NK-92 treated with Interleukin-12 subunit alpha and Interleukin-12 subunit beta, amount 100 ng/mL, for 24 hours (cell line): ENCODE data around the gene ITIH1.

ENCODE experiments used
- DNase-seq: peaks from one replicate; lab custom pipeline; 2025; lab: John Stamatoyannopoulos, UW

ITIH1 gene

DNA sequence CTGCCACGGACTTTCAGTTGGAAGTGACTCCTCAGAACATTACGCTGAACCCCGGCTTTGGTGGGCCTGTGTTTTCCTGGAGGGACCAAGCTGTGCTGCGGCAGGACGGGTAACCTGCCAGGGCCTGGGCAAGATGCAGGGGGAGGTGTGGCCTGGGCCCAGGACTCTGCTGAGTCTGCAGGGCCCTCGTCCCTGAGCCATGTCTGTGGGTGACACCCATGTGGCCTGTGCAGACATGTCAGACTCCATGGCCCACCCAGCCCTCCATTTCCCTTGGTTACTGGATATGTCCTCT is 12.3 kb downstream of the ITIH1 start:
- DNase-seq, result no peak

GRCh38 chr3:52790337-52790736 is 12.9 kb downstream of the ITIH1 start:
- no peak for DNase-seq

DNA sequence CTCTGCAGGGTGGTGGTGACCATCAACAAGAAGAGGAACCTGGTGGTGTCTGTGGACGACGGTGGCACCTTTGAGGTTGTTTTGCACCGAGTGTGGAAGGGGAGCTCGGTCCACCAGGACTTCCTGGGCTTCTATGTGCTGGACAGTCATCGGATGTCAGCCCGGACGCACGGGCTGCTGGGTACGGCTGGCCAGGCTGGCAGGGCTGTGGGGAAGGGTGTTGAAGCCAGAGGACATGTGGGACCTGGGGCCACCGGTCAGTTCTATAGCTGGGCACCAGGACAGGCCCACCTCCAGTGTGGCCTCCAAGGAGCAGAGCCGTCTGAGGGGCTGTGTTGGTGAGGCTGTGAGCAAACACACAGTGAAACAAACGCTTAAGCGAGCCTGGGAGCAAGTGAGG is 13.3 kb downstream of the ITIH1 start:
- DNase-seq, result no peak

DNA sequence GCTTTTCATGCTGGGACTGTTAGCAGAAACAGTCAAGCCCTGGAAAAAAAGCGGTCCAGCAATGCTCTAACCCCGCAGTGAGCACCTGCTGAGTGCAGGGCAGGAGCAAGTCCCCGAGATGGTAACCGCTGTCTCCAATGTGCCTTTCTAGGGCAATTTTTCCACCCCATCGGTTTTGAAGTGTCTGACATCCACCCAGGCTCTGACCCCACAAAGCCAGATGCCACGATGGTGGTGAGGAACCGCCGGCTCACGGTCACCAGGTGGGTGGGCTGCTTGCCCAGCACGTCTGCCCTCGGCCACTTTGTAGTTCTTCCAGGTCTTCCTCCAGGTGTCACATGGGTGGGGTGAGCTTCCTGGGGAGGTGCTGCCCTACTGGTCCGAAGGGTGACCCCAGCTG is 14.0 kb downstream of the ITIH1 start:
- no peak for DNase-seq

GRCh38 chr3:52791928-52792327 is 14.5 kb downstream of the ITIH1 start:
- DNase-seq, result no peak

GRCh38 chr3:52792413-52792812 is 15.0 kb downstream of the ITIH1 start:
- DNase-seq, result no peak

- no peak for DNase-seq
Observed at GRCh38 chr3:52792961-52793695, 15.7 kb downstream of the ITIH1 start.

DNA sequence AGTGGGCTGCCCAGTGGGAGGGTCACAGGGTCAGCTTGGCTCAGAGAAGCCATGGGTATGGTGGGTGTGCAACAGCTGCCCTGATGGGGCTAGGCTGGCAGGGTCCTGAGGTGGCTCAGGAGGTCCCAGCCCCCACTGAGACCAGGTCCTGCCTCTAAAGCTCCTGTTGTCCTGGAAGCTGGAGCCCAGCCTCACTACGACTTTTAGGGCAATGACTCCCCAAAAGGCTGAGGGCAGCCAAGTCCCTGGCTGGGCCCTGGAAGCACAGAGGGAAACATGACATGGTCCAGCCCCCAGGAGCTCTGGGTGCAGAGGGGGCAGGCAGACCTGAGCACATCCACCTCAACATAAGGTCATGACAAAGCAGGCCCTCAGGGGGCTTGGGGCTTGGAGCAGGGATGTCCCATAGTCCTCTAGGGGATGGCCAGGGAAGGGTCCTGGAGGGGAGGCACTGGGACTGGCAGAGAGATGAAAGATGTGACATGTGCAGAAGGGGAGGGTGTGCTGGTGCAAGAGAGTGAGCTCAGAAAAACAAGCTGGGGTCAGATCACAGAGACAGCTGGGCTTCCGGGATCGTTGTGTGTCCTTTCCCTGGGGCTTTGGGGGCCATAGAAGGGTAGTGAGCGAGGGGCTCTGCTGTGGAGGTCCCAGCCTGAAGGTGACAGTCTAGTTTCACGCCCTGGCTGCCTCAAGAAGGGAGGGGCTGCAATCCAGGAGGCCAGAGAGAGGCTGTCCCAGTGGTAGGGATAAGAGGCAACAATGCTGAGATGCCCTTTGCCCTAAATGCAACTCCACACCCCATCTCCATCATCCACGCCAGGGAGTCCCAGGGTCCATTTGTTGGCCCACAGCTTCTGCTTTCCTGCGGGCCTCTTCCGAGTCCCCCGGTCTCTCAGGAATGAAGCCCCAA is 16.6 kb downstream of the ITIH1 start:
- no peak for DNase-seq

DNA sequence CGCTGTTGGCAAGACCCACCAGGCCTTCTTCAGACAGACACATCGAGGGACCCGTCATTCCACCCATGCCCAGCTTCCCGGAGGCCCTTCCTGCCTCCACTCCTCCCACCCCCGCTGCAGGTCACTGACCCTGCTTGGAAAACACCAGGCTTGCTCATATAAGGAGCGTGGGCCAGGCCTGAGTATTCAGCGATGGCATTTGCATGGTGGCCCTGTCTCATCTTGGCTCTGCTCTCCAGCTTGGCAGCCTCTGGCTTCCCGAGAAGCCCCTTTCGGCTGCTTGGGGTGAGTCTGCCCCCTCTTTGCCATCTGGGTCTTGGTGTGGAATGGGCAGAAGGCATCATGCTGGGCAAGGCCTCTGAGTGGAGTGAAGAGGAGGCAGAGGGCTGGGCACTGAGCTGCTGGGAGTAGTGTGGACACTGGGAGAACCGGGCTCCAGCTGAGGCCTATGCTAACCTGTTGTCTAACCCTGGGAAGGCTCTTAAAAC is 17.3 kb downstream of the ITIH1 start, which contains the start of gene ITIH3:
ITIH3 (plus strand) TSS at position 185 of the 488 bp plus-strand sequence; CDS start at position 193, 8 bp downstream.
- no peak for DNase-seq

DNA sequence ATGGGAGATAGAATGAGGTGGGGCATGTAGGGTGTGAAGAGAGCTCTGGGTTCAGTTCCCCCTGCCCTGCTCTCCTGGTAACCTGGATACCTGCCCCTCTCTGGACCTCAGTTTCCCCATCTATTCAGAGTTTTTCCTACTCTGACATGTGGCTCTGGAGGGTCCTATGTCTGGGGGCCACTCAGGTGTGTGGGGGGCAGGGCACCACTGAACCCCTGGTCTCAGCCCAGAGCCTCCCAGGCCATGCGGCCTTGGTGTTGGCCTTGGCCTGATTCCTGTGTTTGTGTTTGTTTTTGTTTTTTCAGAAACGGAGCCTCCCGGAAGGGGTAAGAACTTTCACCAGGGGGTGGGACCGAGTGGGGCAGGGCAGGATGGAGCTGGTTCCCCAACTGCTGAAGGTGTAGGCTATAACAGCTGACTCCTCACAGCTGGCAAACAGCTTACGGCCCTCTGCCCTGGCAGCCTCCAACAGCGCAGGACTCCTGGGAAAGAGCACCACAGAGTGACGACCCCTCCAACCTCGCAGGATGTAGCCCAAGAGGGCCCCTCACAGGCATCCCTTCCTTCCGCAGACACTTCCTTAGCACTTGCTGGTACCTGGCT is 18.0 kb downstream of the ITIH1 start:
- DNase-seq, result no peak

- DNase-seq, result no peak
Observed at GRCh38 chr3:52796411-52796810, 19.0 kb downstream of the ITIH1 start.

- DNase-seq, result no peak
Observed at GRCh38 chr3:52798376-52798977, 21.1 kb downstream of the ITIH1 start.

DNA sequence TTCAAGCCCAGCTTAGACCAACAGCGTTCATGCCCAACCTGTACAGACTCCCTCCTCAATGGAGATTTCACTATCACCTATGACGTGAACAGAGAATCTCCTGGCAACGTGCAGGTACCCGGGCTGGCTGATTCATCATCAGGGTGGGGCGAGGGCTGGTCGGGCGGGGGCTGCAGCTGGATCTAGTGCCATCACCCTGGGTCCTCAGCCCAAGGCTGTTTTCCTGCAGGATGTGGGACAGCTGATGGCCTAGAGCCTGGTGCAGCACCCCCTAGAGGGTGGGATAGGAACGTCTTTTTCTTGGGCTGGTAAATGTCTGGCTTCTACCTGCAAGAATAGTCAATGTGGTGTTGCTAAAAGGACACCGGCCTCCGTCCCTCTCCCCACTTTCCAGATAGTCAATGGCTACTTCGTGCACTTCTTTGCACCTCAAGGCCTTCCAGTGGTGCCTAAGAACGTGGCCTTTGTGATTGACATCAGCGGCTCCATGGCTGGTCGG is 21.6 kb downstream of the ITIH1 start:
- no peak for DNase-seq

DNA sequence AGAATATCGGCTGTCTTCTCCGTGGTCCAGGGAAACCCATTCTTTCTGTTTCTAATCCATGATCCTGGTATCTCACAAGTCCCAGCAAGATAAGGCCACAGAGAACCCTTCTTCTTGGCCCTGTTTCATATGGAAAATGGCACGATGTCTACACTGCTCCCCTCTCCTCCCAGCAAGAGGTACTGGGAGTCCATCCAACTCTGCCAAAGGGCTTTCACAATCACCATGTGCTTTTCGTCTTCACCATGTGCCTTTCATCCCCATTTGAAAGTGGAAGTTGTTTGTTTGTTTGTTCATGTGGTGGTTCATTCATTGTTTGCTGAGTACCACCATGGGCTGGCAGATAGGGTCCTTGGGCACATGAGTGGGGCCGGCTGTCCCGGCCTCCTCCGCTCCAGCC is 22.7 kb downstream of the ITIH1 start:
- no peak for DNase-seq

DNA sequence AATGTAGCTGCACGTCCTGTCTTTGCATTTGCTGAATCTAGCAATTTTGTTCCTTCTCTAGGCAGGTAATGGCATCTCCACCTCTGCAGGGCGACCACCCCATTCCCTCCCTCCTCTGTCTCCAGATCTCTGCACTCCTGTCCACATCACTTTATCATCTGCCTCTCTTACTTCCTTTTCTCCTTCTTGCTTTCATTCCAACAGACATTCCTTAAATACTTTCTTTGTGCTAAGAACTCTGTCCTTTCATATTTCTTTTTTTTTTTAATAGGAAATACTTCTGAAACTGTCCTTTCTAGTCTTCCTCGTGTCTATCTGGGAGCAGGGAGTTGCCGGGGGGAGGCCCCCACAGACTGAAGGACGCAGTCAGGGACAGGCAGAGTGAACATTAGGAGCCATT is 24.4 kb downstream of the ITIH1 start:
- DNase-seq, result no peak

GRCh38 chr3:52805270-52806039 is 28.1 kb downstream of the ITIH1 start:
- DNase-seq, result no peak

DNA sequence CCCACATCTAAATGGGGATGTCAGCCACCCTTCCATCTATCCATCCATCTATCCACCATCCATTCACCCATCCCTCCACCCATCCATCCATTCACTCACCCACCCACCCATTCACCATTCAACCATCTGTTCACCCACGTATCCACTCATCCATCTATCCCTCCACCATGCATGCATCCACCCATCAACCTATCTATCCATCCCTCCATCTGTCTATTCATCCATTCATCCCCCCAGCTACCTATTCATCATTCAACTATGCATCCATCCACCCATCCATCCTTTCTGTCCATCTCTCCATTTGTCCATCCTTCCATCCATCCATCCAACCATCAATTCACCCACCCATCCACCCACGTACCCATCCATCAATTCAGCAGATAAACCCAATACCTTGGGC is 31.8 kb downstream of the ITIH1 start:
- no peak for DNase-seq

DNA sequence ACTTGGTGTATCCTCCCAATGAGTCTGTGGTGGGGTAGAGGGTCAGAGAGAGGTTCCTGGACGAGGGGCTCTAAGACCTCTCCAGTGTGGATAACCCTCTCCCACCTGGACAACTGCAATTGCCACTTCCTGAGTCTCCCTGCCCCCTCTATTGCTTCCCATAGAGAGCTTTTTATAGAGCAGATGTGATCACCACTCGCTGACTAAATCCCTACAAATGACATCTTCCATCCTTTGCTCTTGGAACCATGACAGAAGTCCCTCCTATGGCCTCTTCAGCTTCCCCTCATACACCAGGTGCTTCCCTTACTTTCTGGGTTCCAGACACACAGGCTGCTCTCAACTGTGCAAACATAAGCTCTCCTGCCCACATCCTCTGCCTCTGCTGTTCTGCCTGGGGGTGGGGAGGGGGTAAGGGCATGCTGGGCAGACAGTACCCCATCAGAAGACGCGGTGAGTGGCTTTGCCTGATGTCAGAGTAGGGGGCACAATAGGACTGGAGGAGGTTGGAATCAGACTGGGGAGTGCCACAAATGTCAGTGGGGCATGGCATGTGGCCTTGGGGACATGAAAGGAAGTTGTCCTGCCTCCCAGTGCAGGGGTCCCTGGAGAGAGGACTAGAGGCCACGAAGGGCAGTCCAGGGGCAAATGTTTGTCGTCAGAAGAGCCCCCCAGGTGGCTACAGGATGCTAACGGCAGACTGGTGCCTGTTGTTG is 32.4 kb downstream of the ITIH1 start:
- no peak for DNase-seq

GRCh38 chr3:52810923-52811322 is 33.5 kb downstream of the ITIH1 start:
- DNase-seq, result no peak

DNA sequence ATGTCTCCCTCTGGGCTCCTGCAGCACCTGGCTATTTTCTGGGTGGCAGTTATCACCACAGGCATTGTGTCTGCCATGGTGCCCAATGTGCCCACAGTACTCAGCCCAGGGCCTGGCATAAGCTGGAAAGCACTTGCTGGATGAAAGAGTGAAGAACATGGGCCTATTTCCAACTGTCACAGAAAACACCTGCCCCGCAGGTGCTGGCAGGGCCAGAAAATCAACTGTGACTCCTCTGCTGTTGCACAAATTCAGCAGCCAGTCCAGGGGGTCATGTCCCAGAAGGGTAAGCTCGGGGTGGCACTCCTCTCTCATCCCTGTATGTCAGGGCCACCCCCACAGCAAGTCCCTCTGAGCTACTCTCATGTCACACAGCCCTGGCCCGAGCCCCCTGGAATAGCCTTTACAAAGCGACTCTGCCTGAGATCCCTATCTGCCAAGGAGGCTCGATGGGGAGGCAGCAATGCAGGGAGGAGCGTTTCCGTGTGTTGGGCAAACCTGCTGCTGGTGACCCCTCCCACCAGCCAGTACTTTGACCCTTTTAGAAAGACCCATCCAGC is 34.1 kb downstream of the ITIH1 start:
- DNase-seq, result no peak
